Measurements from ENCODE around the gene SERTAD2.

The SERTAD2 gene

DNA sequence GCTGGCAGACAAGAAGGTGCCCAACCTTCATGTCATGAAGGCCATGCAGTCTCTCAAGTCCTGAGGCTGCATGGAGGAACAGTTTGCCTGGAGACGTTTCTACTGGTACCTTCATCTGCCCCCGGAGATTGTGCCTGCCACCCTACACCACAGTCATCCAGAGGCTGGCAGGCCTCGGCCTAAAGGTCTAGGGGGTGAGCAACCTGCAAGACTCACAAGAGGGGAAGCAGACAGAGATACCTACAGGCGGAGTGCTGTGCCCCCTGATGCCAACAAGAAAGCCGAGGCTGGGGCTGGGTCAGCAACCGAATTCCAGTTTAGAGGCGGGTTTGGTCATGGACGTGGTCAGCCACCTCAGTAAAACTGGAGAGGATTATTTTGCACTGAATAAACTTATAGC, 12.0 kb upstream of the SERTAD2 start:
- TF ChIP-seq, protein P1, sequence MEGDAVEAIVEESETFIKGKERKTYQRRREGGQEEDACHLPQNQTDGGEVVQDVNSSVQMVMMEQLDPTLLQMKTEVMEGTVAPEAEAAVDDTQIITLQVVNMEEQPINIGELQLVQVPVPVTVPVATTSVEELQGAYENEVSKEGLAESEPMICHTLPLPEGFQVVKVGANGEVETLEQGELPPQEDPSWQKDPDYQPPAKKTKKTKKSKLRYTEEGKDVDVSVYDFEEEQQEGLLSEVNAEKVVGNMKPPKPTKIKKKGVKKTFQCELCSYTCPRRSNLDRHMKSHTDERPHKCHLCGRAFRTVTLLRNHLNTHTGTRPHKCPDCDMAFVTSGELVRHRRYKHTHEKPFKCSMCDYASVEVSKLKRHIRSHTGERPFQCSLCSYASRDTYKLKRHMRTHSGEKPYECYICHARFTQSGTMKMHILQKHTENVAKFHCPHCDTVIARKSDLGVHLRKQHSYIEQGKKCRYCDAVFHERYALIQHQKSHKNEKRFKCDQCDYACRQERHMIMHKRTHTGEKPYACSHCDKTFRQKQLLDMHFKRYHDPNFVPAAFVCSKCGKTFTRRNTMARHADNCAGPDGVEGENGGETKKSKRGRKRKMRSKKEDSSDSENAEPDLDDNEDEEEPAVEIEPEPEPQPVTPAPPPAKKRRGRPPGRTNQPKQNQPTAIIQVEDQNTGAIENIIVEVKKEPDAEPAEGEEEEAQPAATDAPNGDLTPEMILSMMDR (IDR thresholded peaks at IDR 0.05; ENCODE audit: low read depth, low read length, missing control alignments), result no peak
- no peak overlapping the region for H3K4me3 ChIP-seq (replicated peaks; ENCODE audit: low read depth, low read length)
- no peak for DNase-seq (ENCODE audit: extremely low read depth, low read depth)

DNA sequence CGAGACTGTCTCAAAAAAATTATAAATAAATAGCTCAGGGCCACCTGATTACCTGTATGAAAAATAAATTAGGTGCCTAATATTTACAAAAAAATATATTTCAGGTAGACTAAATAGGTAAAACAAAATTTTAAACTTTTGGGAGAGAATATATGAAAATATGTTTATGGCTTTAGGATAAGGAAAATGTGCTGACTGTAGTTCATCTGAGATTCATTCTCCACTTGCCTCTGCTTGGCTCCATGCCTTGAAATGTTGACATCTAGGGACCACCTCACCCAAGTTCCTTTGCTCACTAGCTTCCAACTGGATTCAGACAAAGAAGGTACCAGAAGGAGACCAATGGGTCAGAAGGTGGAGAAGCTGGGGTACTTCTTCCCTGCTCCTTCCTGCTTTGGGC, 9.7 kb upstream of the SERTAD2 start:
- TF ChIP-seq, protein P1 (IDR thresholded peaks at IDR 0.05; ENCODE audit: low read depth, low read length, missing control alignments), result no peak
- no peak for DNase-seq (ENCODE audit: extremely low read depth, low read depth)
- H3K4me3 ChIP-seq (replicated peaks; ENCODE audit: low read depth, low read length), result no peak overlapping the region

DNA sequence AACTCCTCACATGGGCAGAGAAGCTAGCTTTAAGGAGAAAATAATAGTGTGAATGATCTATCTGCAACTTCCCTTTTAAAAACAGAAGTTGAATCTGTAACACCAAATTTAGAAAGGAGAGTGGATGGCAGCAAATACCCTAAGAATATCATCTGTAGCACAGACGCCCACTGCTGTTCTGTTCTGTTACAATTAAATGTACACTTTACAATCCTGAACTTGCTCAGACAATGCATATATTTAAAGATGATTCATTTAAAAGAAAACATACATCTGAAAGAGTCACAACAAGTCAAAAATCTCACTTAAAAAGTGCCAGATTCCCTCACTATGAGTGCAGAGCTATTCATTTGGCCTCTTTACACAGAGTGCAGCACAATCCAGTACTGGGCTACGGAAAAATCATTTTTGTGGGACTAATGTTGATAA, 8.0 kb upstream of the SERTAD2 start:
- no peak for DNase-seq (ENCODE audit: extremely low read depth, low read depth)
- H3K4me3 ChIP-seq (replicated peaks; ENCODE audit: low read depth, low read length), result no peak overlapping the region
- TF ChIP-seq, protein P1 (IDR thresholded peaks at IDR 0.05; ENCODE audit: low read depth, low read length, missing control alignments), result no peak

DNA sequence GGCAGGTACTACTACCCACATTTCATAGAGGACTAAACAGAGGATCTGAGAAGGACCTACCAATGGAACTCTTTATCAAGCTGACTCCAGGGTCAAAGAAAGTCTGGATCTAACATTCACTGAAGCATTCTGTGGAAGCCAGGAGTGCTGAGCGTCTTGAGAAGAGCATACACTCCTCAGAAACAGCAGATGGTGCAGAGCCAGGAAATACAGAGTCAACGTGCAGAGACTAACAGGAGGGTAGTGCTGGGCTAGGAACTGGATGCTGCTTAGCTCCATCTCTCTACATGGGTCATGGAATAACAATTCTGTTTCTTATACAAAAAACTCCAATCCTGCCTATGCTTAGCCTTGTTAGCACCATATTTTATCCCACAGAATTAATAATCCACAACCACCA, 5.5 kb upstream of the SERTAD2 start:
- TF ChIP-seq, protein P1 (IDR thresholded peaks at IDR 0.05; ENCODE audit: low read depth, low read length, missing control alignments), result no peak
- H3K4me3 ChIP-seq (replicated peaks; ENCODE audit: low read depth, low read length), result no peak overlapping the region
- no peak for DNase-seq (ENCODE audit: extremely low read depth, low read depth)

DNA sequence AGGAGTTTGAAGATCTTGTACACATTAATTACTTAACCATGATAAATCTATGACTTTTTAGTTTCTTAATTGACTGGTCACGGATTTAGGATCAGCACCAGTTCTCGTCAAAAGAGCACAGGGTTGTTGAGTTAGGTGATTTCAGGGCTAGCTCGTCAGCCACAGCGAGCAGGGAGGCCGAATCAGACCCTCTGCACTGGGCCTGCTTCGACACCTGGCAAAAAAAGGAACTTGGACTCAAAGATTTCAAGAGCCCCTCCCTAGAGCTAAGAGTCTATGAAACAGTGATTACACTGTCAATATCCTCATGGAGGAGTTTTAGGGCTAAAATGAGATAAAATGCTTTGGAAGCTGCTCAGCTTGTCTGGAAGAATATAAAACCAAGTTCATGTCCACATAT, 4.6 kb upstream of the SERTAD2 start:
- no peak for DNase-seq (ENCODE audit: extremely low read depth, low read depth)
- H3K4me3 ChIP-seq (replicated peaks; ENCODE audit: low read depth, low read length), result no peak overlapping the region
- TF ChIP-seq, protein P1 (IDR thresholded peaks at IDR 0.05; ENCODE audit: low read depth, low read length, missing control alignments), result no peak

DNA sequence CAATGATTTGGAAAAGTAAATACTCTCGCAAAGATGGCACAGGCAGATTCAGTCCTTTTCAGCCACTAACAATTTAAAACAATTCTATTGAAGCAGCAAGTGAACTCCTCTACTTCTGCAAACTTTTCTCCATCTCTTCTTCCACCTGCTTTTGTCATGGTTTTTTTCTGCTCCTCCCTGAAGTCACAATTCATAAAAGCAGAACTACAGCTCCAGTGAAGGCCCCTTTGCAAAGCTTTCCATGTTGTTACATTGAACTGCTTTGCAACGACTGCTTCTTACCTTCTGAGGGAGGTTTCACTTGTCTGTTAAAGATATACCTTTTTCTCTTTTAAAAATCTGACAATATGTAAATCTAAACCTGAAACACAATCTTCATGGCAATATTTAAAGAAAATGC, 3.7 kb upstream of the SERTAD2 start:
- DNase-seq (ENCODE audit: extremely low read depth, low read depth), result no peak
- H3K4me3 ChIP-seq (replicated peaks; ENCODE audit: low read depth, low read length), result no peak overlapping the region
- TF ChIP-seq, protein P1 (IDR thresholded peaks at IDR 0.05; ENCODE audit: low read depth, low read length, missing control alignments), result no peak

DNA sequence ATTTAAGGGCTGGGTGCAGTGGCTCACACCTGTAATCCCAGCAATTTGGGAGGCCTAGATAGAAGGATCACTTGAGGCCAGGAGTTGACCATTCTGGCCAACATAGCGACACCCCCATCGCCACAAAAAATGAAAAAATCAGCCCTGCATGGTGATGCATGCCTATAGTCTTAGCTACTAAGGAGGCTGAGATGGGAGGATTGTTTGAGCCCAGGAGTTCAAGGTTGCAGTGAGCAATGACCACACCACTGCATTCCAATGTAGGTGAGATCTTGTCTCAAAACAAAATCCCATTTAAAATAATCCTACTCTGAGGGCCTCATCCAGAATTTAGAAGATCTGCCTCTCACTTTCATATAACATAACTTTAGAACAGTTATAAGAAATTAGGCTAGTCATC, 2.7 kb upstream of the SERTAD2 start:
- H3K4me3 ChIP-seq (replicated peaks; ENCODE audit: low read depth, low read length), result no peak overlapping the region
- TF ChIP-seq, protein P1 (IDR thresholded peaks at IDR 0.05; ENCODE audit: low read depth, low read length, missing control alignments), result no peak

More for the DNA sequence above, 2.7 kb upstream of the SERTAD2 start:
- no peak for DNase-seq (ENCODE audit: extremely low read depth, low read depth)
